HG03139 (cell line): ENCODE data around the gene IRGQ.
"Not testable (repeated sequence)": the region's sequence is repeated elsewhere in the genome, so short reads cannot be mapped to it uniquely, and the experiment has no call there.

Experiments used
- ATAC-seq: cut with Tn5 transposase; IDR thresholded peaks from one replicate; pipeline ENCODE4 v1.9.1; 2021; ENCODE audit not compliant: unreplicated experiment

IRGQ gene

DNA sequence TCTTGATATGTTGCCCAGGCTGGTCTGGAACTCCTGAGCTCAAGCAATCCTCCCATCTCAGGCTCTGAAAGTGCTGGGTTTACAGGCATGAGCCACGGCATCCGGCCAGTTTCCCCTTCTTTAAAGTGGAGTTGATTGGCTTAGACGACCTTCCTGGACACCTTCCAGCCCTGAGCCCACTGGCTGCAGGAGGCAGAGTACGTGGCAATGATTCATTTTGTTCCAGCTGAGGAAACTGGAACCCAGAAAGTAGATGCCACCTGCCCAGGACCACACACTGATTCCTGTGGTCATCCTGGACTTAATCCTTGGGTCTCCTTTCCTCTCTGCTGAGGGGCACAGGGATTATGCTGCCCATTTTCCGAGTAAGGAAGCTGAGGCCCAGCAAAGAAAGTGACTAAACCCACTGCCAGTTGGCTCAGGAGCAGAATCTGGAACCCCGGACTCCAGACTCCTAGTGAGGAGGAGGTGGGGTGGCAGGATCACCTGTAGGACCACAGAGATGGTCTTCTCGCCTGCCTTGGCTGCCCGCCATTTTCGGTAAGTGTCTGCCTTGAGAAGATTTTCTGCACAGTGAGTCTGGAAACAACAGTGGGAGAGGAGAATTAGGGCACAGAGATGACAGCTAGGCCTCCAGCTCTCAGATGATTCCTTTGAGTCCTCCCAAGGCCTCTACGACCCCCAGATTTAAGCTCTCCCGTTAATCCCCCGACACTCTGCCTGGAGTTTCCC is 21.3 kb downstream of the IRGQ start:
- no peak for ATAC-seq

DNA sequence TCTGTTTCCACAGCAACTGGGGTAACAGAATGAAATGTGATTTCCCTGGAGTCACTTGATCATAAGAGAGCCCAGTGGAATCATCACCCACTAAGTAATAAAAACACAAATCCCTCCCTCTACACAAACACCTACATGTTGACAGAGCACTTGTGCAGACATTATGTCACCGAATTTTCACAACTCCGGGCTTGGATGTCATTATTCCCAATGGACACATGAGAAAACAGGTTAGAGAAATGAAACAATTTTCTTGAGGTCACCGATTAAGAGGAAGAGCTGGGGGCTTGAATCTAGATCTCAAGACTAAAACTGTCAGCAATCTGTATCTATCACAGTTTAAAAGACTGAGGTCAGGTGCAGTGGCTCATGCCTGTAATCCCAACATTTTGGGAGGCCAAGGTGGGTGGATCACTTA is 23.8 kb downstream of the IRGQ start:
- no peak for ATAC-seq

GRCh38 chr19:43570174-43570791 is 25.7 kb downstream of the IRGQ start:
- no peak for ATAC-seq

DNA sequence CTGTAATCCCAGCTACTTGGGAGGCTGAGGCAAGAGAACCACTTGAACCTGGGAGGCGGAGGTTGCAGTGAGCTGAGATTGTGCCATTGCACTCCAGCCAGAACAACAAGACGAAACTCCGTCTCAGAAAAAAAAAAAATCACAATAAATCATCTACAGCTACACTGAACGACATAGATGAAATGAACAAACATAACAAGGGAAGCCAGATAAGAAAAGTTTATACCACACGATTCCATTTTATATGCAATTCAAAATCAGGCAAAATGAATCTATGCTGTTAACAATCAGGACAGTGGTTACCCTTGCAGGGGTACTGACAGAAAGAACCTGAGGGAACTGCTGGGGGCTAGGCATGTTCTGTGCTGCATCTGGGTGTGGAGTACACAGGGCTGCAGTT is 26.3 kb downstream of the IRGQ start:
- ATAC-seq = no peak

- ATAC-seq = no peak
Observed at GRCh38 chr19:43564800-43565199, 31.1 kb downstream of the IRGQ start.

- no peak for ATAC-seq
Observed at GRCh38 chr19:43563816-43564457, 32.0 kb downstream of the IRGQ start.

DNA sequence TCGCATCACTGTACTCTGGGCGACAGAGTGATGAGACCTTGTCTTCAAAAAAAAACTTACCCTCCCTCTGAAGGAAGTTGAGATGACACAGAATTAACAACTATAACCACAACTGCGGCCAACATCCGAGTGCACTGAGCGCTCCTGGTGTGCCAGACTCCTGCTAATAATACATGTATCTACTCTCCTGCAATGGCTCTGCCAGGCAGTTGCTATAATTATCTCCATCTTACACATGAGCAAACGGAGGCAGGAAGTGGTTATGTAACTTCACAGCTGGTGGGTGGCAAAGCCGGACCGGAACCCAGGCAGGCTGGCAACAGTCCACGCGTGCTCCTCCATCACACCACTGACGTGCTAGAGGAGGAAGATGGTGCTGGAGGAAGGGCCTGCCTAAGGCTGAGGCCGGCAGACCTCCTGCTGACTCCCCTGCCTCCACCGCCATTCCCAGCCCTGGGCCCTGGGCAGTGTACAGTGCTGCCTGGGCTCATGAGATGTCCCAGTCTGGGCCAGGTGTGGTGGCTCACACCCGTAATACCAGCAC is 33.2 kb downstream of the IRGQ start:
- peak; percentile 62 for ATAC-seq

DNA sequence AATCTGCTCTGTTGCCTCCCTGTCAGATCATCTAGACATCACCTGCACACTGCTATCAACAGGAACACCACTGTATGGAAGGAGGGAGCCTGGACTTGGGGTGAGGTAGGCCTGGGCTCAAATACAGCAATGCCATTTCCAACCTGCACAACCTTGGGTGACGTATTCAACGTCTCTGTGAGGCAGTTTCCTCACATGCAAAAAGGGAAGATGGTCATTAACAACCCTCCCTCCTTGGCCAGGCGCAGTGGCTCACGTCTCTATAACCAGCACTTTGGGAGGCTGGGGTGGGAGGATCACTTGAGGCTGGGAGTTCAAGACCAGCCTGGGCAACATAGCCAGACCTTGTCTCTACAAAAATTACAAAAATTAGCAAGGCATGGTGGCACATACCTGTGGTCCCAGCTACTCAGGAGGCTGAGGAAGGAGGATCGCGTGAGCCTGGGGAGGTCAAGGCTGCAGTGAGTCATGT is 33.7 kb downstream of the IRGQ start:
- no peak for ATAC-seq

DNA sequence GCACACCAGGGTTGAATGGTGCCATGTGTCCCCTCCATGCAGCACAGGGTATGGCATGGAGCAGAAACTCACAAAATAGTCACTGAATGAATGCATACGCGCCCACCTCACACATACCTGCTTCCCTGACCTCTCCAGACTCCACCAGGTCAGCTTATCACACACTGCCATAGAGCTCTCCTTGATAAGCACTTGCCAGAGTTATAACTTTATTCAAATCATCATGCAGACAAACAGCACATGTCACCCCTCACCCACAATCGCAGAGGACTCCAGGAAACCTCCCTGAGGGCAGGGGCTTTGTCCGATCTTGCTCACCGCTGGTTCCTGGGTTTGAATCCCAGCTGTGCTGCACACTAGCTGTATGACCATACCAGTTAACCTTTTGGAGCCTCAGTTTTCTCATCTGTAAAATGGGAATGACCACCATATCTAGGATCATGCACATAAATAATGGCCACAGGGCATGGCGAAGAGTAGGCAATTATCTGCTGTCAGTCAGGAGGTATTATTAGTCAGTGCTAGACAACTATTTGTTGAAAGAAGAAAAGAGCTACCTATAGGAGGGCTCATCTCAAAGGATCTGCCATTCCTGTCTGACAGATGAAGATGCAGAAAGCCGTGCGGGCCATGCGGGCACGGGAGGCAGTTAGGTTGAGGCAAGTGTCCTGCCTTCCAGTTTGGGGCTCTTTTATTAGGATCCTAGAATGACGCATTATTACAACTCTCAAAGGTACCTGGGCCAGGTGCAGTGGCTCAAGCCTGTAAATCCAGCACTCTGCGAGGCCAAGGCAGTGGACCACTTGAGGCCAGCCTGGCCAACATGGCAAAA is 34.6 kb downstream of the IRGQ start:
- ATAC-seq = no peak

- ATAC-seq = no peak
Observed at GRCh38 chr19:43560687-43561086, 35.2 kb downstream of the IRGQ start.

DNA sequence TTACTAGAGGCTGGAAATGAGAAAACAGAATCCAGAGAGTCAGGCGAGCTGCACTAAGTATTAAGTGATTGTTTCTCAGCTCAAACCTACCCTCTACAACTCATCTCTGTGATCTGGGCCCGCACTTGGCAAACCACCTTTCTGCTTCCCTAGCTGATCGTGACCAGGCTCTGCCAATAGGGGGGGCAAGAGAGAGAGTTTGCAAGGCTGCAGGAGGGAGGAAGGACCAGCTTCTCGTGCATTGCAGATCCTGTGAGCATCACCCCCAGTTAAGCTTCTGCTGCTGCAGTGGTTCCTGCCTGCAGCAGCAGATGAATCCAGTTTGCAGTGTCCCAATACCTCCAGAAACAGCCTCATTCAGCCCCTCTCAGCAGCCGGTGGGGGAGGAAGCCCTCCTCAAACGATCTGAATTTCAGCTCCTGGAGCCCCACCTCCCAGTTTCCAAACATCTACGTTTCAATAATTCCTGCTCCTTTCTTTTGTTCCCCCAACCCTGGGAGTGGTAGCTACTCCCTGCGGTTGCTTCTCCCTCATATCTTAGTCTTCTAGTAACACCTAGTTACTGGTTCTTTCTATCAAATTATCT is 40.7 kb downstream of the IRGQ start:
- no peak for ATAC-seq

GRCh38 chr19:43554317-43554895 is 41.5 kb downstream of the IRGQ start:
- no peak for ATAC-seq

- ATAC-seq = no peak
Observed at GRCh38 chr19:43553656-43554055, 42.3 kb downstream of the IRGQ start.

- no peak for ATAC-seq
Observed at GRCh38 chr19:43552616-43553015, 43.3 kb downstream of the IRGQ start.

- no peak for ATAC-seq
Observed at GRCh38 chr19:43552198-43552450, 43.8 kb downstream of the IRGQ start.

DNA sequence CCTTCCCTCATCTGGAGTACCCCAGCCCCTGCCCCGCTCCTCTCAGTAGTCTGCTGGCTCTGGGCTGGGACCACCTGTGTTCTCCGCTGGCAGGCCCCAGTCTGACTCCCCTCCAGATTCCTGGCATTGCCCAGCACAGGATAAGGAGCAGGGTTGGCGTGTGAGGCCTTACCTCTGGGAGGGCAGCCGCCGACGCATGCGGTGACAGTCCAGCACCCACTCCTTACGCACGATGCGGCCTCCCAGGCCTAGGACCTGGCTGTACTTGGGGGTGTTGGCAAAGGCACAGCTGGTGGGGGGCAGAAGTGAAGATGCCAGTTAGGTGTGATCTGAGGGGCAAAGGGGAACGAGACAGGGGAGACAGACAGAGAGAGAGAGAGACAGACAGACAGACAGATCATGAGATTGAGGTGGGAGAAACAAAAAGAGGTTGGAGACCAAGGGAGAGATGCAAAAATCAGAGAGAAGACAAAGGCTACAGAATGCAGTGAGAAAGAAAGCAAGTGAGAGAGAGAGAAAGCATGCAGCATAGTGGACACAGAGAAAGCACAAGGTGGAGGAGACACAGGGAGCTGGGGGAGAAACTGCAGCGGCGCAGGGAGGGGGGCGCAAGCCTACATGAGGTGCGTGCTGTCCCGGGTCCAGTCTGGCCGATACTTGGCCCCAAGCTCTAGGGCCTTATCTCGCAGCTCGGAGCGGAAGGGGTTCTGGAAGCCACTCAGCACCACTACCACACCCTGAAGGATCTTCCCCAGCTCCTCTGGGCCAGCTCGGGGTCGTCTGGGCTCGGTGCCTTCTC is 44.3 kb downstream of the IRGQ start:
- ATAC-seq = no peak

DNA sequence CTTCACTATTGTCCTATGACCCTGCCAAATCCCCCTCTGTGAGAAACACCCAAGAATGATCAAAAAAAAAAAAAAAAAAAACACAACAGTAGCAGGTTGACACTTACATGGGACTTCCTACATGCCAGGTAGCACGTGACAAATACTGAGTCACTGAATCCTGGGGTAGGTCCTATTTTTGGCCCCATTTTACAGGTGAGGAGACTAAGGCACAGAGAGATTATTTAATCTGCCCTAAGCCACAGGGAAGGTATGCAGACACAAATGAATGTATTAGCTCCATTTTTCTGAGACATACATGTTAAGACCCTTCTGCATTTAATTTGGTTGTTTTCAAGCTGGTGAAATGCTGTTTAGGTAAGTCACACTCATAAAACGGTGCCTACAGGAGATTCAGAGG is 47.2 kb downstream of the IRGQ start:
- ATAC-seq = no peak

- ATAC-seq = not testable (repeated sequence)
Observed at GRCh38 chr19:43547926-43548325, 48.0 kb downstream of the IRGQ start.

- ATAC-seq = no peak
Observed at GRCh38 chr19:43546581-43546980, 49.4 kb downstream of the IRGQ start.

GRCh38 chr19:43545981-43546380 is 50.0 kb downstream of the IRGQ start:
- ATAC-seq = no peak
